Muscle layer of colon (tissue), 2 donors: ENCODE results near the gene RPL29.

Source experiments
- H3K27ac ChIP-seq: one replicate; pipeline ENCODE4 v1.7.0; 2013; ENCODE audit warnings: low read depth, mild to moderate bottlenecking, low read length, moderate library complexity
- H3K27me3 ChIP-seq, 2 donors: one replicate each; pipeline ENCODE4 v1.7.0; 2013; ENCODE audit warnings: low read length in 2 of 2, mild to moderate bottlenecking in 2 of 2; ENCODE audit not compliant: insufficient read depth in 2 of 2, control insufficient read depth in 1 of 2
- H3K36me3 ChIP-seq: one replicate; pipeline ENCODE4 v1.7.0; 2013; ENCODE audit warnings: mild to moderate bottlenecking, low read length; ENCODE audit not compliant: insufficient read depth
- H3K4me1 ChIP-seq: one replicate; pipeline ENCODE4 v1.7.0; 2013; ENCODE audit warnings: mild to moderate bottlenecking, low read length; ENCODE audit not compliant: insufficient read depth
- H3K4me3 ChIP-seq, 2 donors: one replicate each; pipeline ENCODE4 v1.7.0; 2013; ENCODE audit warnings: low read length in 2 of 2, low read depth in 1 of 2, mild to moderate bottlenecking in 1 of 2, moderate library complexity in 1 of 2
- H3K9ac ChIP-seq: one replicate; pipeline ENCODE4 v1.7.0; 2013; ENCODE audit warnings: low read length
- H3K9me3 ChIP-seq: one replicate; pipeline ENCODE4 v1.7.0; 2013; ENCODE audit warnings: mild to moderate bottlenecking, low read length
- donor health status: abdominal sarcoma.
- donor health status: Adenocarcinoma of cecum.

Gene RPL29

GRCh38 chr3:52015438-52016228, 19.9 kb upstream of the RPL29 start:
- Histone ChIP-seq H3K27me3 (no peaks in the 10 kb centered on the region), H3K27ac (no peak overlapping the region), H3K36me3 (no peaks in the 10 kb centered on the region), H3K9me3 (no peaks in the 10 kb centered on the region), H3K4me1 (no peaks in the 10 kb centered on the region), H3K4me3 (no peak overlapping the region), H3K9ac (no peak overlapping the region)

- Histone ChIP-seq H3K9me3 (no peaks in the 10 kb centered on the region), H3K27me3 (no peaks in the 10 kb centered on the region), H3K36me3 (no peaks in the 10 kb centered on the region), H3K27ac (no peak overlapping the region), H3K9ac (no peak overlapping the region), H3K4me3 (no peak overlapping the region), H3K4me1 (no peaks in the 10 kb centered on the region)
Observed at GRCh38 chr3:52014613-52015012, 18.9 kb upstream of the RPL29 start.

- H3K4me3 ChIP-seq, result no peak overlapping the region
- no peaks in the 10 kb centered on the region for H3K4me1 ChIP-seq
- H3K9me3 ChIP-seq, result no peaks in the 10 kb centered on the region
- no peaks in the 10 kb centered on the region for H3K27me3 ChIP-seq
- H3K36me3 ChIP-seq, result no peaks in the 10 kb centered on the region
- H3K9ac ChIP-seq, result no peak overlapping the region
- no peak overlapping the region for H3K27ac ChIP-seq
Observed at GRCh38 chr3:52013802-52014598, 18.3 kb upstream of the RPL29 start.

- Histone ChIP-seq H3K4me3 (no peak overlapping the region), H3K27ac (no peak overlapping the region)
Observed at GRCh38 chr3:52012699-52013098, 17.0 kb upstream of the RPL29 start.

GRCh38 chr3:52010431-52010830, 14.7 kb upstream of the RPL29 start:
- Histone ChIP-seq H3K27me3 (no peaks in the 10 kb centered on the region), H3K9ac (no peak overlapping the region), H3K36me3 (no peaks in the 10 kb centered on the region), H3K4me1 (no peaks in the 10 kb centered on the region), H3K4me3 (no peak overlapping the region), H3K27ac (no peak overlapping the region), H3K9me3 (no peaks in the 10 kb centered on the region)

More at GRCh38 chr3:52012699-52013098, 17.0 kb upstream of the RPL29 start:
- no peaks in the 10 kb centered on the region for H3K9me3 ChIP-seq
- H3K9ac ChIP-seq, result no peak overlapping the region
- H3K27me3 ChIP-seq, result no peaks in the 10 kb centered on the region
- H3K4me1 ChIP-seq, result no peaks in the 10 kb centered on the region
- H3K36me3 ChIP-seq, result no peaks in the 10 kb centered on the region

GRCh38 chr3:52007291-52007690, 11.6 kb upstream of the RPL29 start:
- H3K27ac ChIP-seq, result no peak overlapping the region
- H3K27me3 ChIP-seq, result no peaks in the 10 kb centered on the region
- H3K9me3 ChIP-seq, result no peaks in the 10 kb centered on the region
- H3K4me3 ChIP-seq, result no peak overlapping the region
- no peaks in the 10 kb centered on the region for H3K4me1 ChIP-seq
- H3K9ac ChIP-seq, result no peak overlapping the region
- H3K36me3 ChIP-seq, result no peaks in the 10 kb centered on the region

- Histone ChIP-seq H3K9ac (no peak overlapping the region), H3K9me3 (no peaks in the 10 kb centered on the region), H3K4me3 (no peak overlapping the region), H3K36me3 (no peaks in the 10 kb centered on the region), H3K27me3 (no peaks in the 10 kb centered on the region), H3K4me1 (no peaks in the 10 kb centered on the region), H3K27ac (no peak overlapping the region)
Observed at GRCh38 chr3:52006820-52007133, 11.1 kb upstream of the RPL29 start.

GRCh38 chr3:52006017-52006819, 10.5 kb upstream of the RPL29 start:
- H3K4me3 ChIP-seq, result no peak overlapping the region
- H3K36me3 ChIP-seq, result no peaks in the 10 kb centered on the region
- H3K9ac ChIP-seq, result no peak overlapping the region
- no peak overlapping the region for H3K27ac ChIP-seq
- H3K9me3 ChIP-seq, result no peaks in the 10 kb centered on the region
- no peaks in the 10 kb centered on the region for H3K4me1 ChIP-seq
- H3K27me3 ChIP-seq, result no peaks in the 10 kb centered on the region

- H3K9ac ChIP-seq, result no peak overlapping the region
- no peak overlapping the region for H3K27ac ChIP-seq
- no peak overlapping the region for H3K4me3 ChIP-seq
- H3K27me3 ChIP-seq, result no peaks in the 10 kb centered on the region
- no peaks in the 10 kb centered on the region for H3K36me3 ChIP-seq
- no peaks in the 10 kb centered on the region for H3K9me3 ChIP-seq
- H3K4me1 ChIP-seq, result no peaks in the 10 kb centered on the region
Observed at GRCh38 chr3:52005571-52005986, 9.9 kb upstream of the RPL29 start.

- Histone ChIP-seq H3K9ac (no peak overlapping the region), H3K4me1 (no peaks in the 10 kb centered on the region)
Observed at GRCh38 chr3:52004906-52005395, 9.3 kb upstream of the RPL29 start.

GRCh38 chr3:52004163-52004787, 8.6 kb upstream of the RPL29 start:
- Histone ChIP-seq H3K27me3 (peaks cover 0 to 7% of the 10 kb centered on the region in 2 donors), H3K4me1 (no peaks in the 10 kb centered on the region), H3K4me3 (no peak overlapping the region), H3K9ac (no peak overlapping the region), H3K9me3 (no peaks in the 10 kb centered on the region), H3K27ac (no peak overlapping the region), H3K36me3 (no peaks in the 10 kb centered on the region)

More at GRCh38 chr3:52004906-52005395, 9.3 kb upstream of the RPL29 start:
- no peaks in the 10 kb centered on the region for H3K36me3 ChIP-seq
- no peaks in the 10 kb centered on the region for H3K9me3 ChIP-seq
- peaks cover 0 to 6% of the 10 kb centered on the region in 2 donors for H3K27me3 ChIP-seq
- no peak overlapping the region for H3K27ac ChIP-seq
- H3K4me3 ChIP-seq, result no peak overlapping the region
